Measurements from ENCODE around the gene SEPTIN5.

GRCh38 chr22:19724927-19725661 is 10.8 kb downstream of the SEPTIN5 start:
- TF ChIP-seq, protein P1, sequence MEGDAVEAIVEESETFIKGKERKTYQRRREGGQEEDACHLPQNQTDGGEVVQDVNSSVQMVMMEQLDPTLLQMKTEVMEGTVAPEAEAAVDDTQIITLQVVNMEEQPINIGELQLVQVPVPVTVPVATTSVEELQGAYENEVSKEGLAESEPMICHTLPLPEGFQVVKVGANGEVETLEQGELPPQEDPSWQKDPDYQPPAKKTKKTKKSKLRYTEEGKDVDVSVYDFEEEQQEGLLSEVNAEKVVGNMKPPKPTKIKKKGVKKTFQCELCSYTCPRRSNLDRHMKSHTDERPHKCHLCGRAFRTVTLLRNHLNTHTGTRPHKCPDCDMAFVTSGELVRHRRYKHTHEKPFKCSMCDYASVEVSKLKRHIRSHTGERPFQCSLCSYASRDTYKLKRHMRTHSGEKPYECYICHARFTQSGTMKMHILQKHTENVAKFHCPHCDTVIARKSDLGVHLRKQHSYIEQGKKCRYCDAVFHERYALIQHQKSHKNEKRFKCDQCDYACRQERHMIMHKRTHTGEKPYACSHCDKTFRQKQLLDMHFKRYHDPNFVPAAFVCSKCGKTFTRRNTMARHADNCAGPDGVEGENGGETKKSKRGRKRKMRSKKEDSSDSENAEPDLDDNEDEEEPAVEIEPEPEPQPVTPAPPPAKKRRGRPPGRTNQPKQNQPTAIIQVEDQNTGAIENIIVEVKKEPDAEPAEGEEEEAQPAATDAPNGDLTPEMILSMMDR (conservative IDR thresholded peaks at IDR 0.05; ENCODE audit: low read length): no peak
- no peak for TF ChIP-seq EZH2phosphoT487 (IDR thresholded peaks at IDR 0.05; ENCODE audit: borderline replicate concordance)
